GM12892 (cell line): Measurements from ENCODE around the gene GALNT7.

Experiments
- POLR2A ChIP-seq: IDR thresholded peaks from 2 replicates; pipeline ENCODE4 v1.6.1; 2011; ENCODE audit warnings: low read depth, low read length, control low read depth
- POLR2AphosphoS5 ChIP-seq: IDR thresholded peaks from 2 replicates; pipeline ENCODE4 v1.6.1; 2011; ENCODE audit warnings: low read depth, low read length, control low read depth
- TAF1 ChIP-seq: IDR thresholded peaks from 2 replicates; pipeline ENCODE4 v1.6.1; 2011; ENCODE audit warnings: low read depth, mild to moderate bottlenecking, control low read depth, low read length, borderline replicate concordance

GRCh38 chr4:173230062-173230461, 61.5 kb downstream of the GALNT7 start:
- no peak for TF ChIP-seq POLR2AphosphoS5
- no peak for TF ChIP-seq TAF1
- no peak for TF ChIP-seq POLR2A
